HepG2 (cell line): ENCODE results near the gene UNC119B. TPM values are rescaled to one million over a fixed set of nuclear protein-coding genes. Genes with fewer than 3 reads are reported as not detected.
A peak's percentile ranks its signal among the peaks of the same experiment; 100 is the strongest.

ENCODE experiments used
- ATAC-seq: fragments of 200-7000 bp; cut with Tn5 transposase; 3 replicates; pipeline ENCODE4 v1.9.1; 2020; ENCODE audit warnings: mild to moderate bottlenecking, moderate library complexity
- BruUV-seq: library from RNA; stranded (reverse); fragments of 400-500 nt; replicated peaks from 2 replicates; lab custom pipeline; 2021; lab: Mats Ljungman, UMichigan
- CTCF ChIA-PET: fragments of 300-600 bp; formaldehyde crosslinking; extraction: SDS; loops from one replicate; lab custom pipeline; 2021; ENCODE audit warnings: low total read pairs, inconsistent platforms, low intra/inter-chr PET ratio; lab: Yijun Ruan, JAX
- POLR2A ChIA-PET: fragments of 350-600 bp; sonication (Branson Sonifier 250); formaldehyde crosslinking; loops from one replicate; lab custom pipeline; 2020; ENCODE audit warnings: antibody characterized with exemption, inconsistent platforms; lab: Yijun Ruan, JAX
- DNase-seq: peaks from one replicate; pipeline ENCODE4 v3.0.0-alpha.2; 2015; ENCODE audit warnings: low spot score
- FAIRE-seq: peaks from 3 replicates; lab custom pipeline; 2011; peaks lifted over from hg19 to GRCh38; lab: Jason Lieb, UNC
- H2AFZ ChIP-seq: one replicate; pipeline ENCODE4 v1.6.1; 2011; ENCODE audit warnings: low read length, inconsistent platforms
- H3K27ac ChIP-seq: fragments of 300-600 bp; 3 replicates; pipeline ENCODE4 v1.8.0; 2011; ENCODE audit warnings: mixed run types, mild to moderate bottlenecking, mixed read lengths, low read length, inconsistent platforms; ENCODE audit not compliant: insufficient read depth; ENCODE audit errors: extremely low read length
- H3K27me3 ChIP-seq, 2 experiments: fragments of 200-600 bp in 1 of 2; 2 replicates in 1 of 2; 3 replicates in 1 of 2; pipeline versions ENCODE4 v1.6.0 to v1.8.0; 2011; ENCODE audit warnings: low read length in 2 of 2, mild to moderate bottlenecking in 2 of 2, moderate library complexity in 2 of 2, inconsistent platforms in 1 of 2; ENCODE audit not compliant: insufficient read depth in 2 of 2, control insufficient read depth in 1 of 2
- H3K36me3 ChIP-seq, 2 experiments: fragments of 200-600 bp in 1 of 2; replicated peaks in 1 of 2; 2 replicates in 1 of 2; 3 replicates in 1 of 2; pipeline versions ENCODE4 v1.5.1 to v1.8.0; 2011; ENCODE audit warnings: low read length in 2 of 2, inconsistent platforms in 1 of 2; ENCODE audit not compliant: insufficient read depth in 2 of 2, control insufficient read depth in 1 of 2
- H3K4me1 ChIP-seq: 2 replicates; pipeline ENCODE4 v1.5.1; 2012; ENCODE audit warnings: low read length, inconsistent platforms; ENCODE audit not compliant: insufficient read depth
- H3K4me2 ChIP-seq: 2 replicates; pipeline ENCODE4 v1.6.0; 2011; ENCODE audit warnings: low read depth, low read length, inconsistent platforms
- H3K4me3 ChIP-seq, 3 experiments: fragments of 200-600 bp in 1 of 3; sonication (generic), shearing (Covaris generic) in 1 of 3; replicated peaks in 1 of 3; 2 replicates each; pipeline ENCODE4 v1.5.1; 2011 to 2016; ENCODE audit warnings: low read length in 3 of 3, inconsistent platforms in 2 of 3, low read depth in 2 of 3, mild to moderate bottlenecking in 2 of 3, control low read depth in 1 of 3, mixed read lengths in 1 of 3; ENCODE audit not compliant: insufficient read depth in 1 of 3
- H3K79me2 ChIP-seq: one replicate; pipeline ENCODE4 v1.6.1; 2011; ENCODE audit warnings: low read length, inconsistent platforms; ENCODE audit not compliant: insufficient read depth
- H3K9ac ChIP-seq: 2 replicates; pipeline ENCODE4 v1.6.0; 2011; ENCODE audit warnings: mild to moderate bottlenecking, low read depth, low read length, inconsistent platforms; ENCODE audit not compliant: insufficient read depth
- H3K9me3 ChIP-seq: 2 replicates; pipeline ENCODE4 v1.5.1; 2012; ENCODE audit warnings: mild to moderate bottlenecking, low read length
- H4K20me1 ChIP-seq: 2 replicates; pipeline ENCODE4 v1.6.0; 2011; ENCODE audit warnings: inconsistent platforms, mild to moderate bottlenecking, low read length, moderate library complexity; ENCODE audit not compliant: insufficient read depth
- EP300 ChIP-seq, 3 experiments: sonication (generic) in 1 of 3; formaldehyde crosslinking in 1 of 3; IDR thresholded peaks; 2 replicates each; pipeline versions ENCODE4 v1.5.1 to v1.6.1; 2011 to 2020; ENCODE audit warnings: low read depth in 2 of 3, low read length in 2 of 3, borderline replicate concordance in 1 of 3, improper control_type of control experiment in 1 of 3, mild to moderate bottlenecking in 1 of 3, missing genetic modification reagents in 1 of 3, moderate library complexity in 1 of 3
- HNF4A ChIP-seq: sonication (generic); formaldehyde crosslinking; IDR thresholded peaks from 2 replicates; pipeline ENCODE4 v1.4.0; 2020; ENCODE audit warnings: missing genetic modification reagents
- KDM1A ChIP-seq: IDR thresholded peaks from 2 replicates; pipeline ENCODE4 v1.6.1; 2016; ENCODE audit warnings: missing compliant biosample characterization
- KLF13 ChIP-seq: sonication (generic); formaldehyde crosslinking; IDR thresholded peaks from 2 replicates; pipeline ENCODE4 v1.4.0; 2020; ENCODE audit warnings: mild to moderate bottlenecking, missing genetic modification reagents
- NFYB ChIP-seq: sonication (generic); formaldehyde crosslinking; IDR thresholded peaks from 2 replicates; pipeline ENCODE4 v1.4.0; 2020; ENCODE audit warnings: missing genetic modification reagents
- NR2F6 ChIP-seq, 2 experiments: IDR thresholded peaks; 2 replicates each; pipeline ENCODE4 v1.6.1; 2016; ENCODE audit warnings: antibody characterized with exemption in 1 of 2, mild to moderate bottlenecking in 1 of 2
- PAX8 ChIP-seq: sonication (generic); formaldehyde crosslinking; IDR thresholded peaks from 2 replicates; pipeline ENCODE4 v1.8.0; 2022; ENCODE audit warnings: mild to moderate bottlenecking, missing genetic modification reagents, borderline replicate concordance
- RARA ChIP-seq: IDR thresholded peaks from 2 replicates; pipeline ENCODE4 v1.6.1; 2016; ENCODE audit warnings: missing genetic modification reagents, missing compliant biosample characterization
- SOX13 ChIP-seq, 3 experiments: fragments of 450-650 bp in 1 of 3; sonication (generic) in 1 of 3; formaldehyde crosslinking in 1 of 3; IDR thresholded peaks in 2 of 3; conservative IDR thresholded peaks in 1 of 3; 2 replicates each; pipeline versions ENCODE4 v1.5.0 to v1.6.1; 2016 to 2020; ENCODE audit warnings: antibody characterized with exemption in 1 of 3, mild to moderate bottlenecking in 1 of 3, missing compliant biosample characterization in 1 of 3, missing genetic modification reagents in 1 of 3, moderate library complexity in 1 of 3
- SOX6 ChIP-seq, 2 experiments: fragments of 450-650 bp in 1 of 2; sonication (generic) in 1 of 2; formaldehyde crosslinking in 1 of 2; IDR thresholded peaks; 2 replicates each; pipeline versions ENCODE4 v1.4.0 to v1.6.1; 2017 to 2020; ENCODE audit warnings: antibody characterized with exemption in 1 of 2, mild to moderate bottlenecking in 1 of 2, missing genetic modification reagents in 1 of 2
- TFAP4 ChIP-seq: sonication (generic); IDR thresholded peaks from 2 replicates; pipeline ENCODE4 v1.6.1; 2016; ENCODE audit warnings: low read depth, borderline replicate concordance
- ZNF225 ChIP-seq: sonication (generic); formaldehyde crosslinking; IDR thresholded peaks from 2 replicates; pipeline ENCODE4 v1.4.0; 2020; ENCODE audit warnings: mild to moderate bottlenecking, missing genetic modification reagents
- ZNF329 ChIP-seq: sonication (generic); formaldehyde crosslinking; IDR thresholded peaks from 2 replicates; pipeline ENCODE4 v1.9.0; 2021; ENCODE audit warnings: low read depth, mild to moderate bottlenecking, missing genetic modification reagents
- ZNF547 ChIP-seq: sonication (generic); formaldehyde crosslinking; IDR thresholded peaks from 2 replicates; pipeline ENCODE4 v1.5.1; 2020; ENCODE audit warnings: mild to moderate bottlenecking, missing genetic modification reagents
- WGBS: methylation state at CpG from one replicate; pipeline ENCODE4 v1.1.6; 2017; ENCODE audit warnings: low lambda C conversion rate; 5-methylcytosine and 5-hydroxymethylcytosine counted together
- in situ Hi-C: cut with HindIII; loops from 2 replicates; pipeline ENCODE4 v1.10.0; 2017; ENCODE audit warnings: low pct_unique_long_range_greater_than_20kb; ENCODE audit not compliant: extremely low pct_ligation_motif_present
- intact Hi-C: fragments of 100-400 bp; cut with micrococcal nuclease; formaldehyde crosslinking; loops from one replicate; pipeline ENCODE4 v1.10.0; 2022; ENCODE audit not compliant: unreplicated experiment
- polyA plus RNA-seq, 8 experiments: library from polyadenylated mRNA; depleted of rRNA in 3 of 8; stranded (reverse) in 7 of 8; unstranded in 1 of 8; fragments of >200 nt; fragmentation: Illumina TruSeq in 4 of 8; extraction: Trizol in 4 of 8; gene quantifications; 2 replicates each; pipeline versions ENCODE4 v1.2.1 to v1.2.3, GENCODE V29; 2011 to 2016; ENCODE audit warnings: low read depth in 4 of 8, missing spikeins in 1 of 8, mixed read lengths in 1 of 8; ENCODE audit not compliant: insufficient read depth in 1 of 8
- total RNA-seq, 5 experiments: library from RNA; depleted of rRNA; stranded (reverse); fragments of >200 nt; fragmentation: Illumina TruSeq; extraction: Trizol; gene quantifications; 2 replicates each; pipeline ENCODE4 v1.2.3, GENCODE V29; 2016; ENCODE audit warnings: low read depth in 1 of 5

The UNC119B gene
- total and polyA plus RNA-seq, 2 of the 13 experiments (the other 11 are each of a cell fraction or from before 2014, with no cell fraction given): 19.6 to 19.7 TPM

- no peak overlapping the region for H3K4me3 ChIP-seq
- DNase-seq (no peak), FAIRE-seq (no peak), ATAC-seq (no peak)
- no peaks in the 10 kb centered on the region for H4K20me1 ChIP-seq
- no peaks in the 10 kb centered on the region for H3K36me3 ChIP-seq
- no peak overlapping the region for H3K4me2 ChIP-seq
- H3K27me3 ChIP-seq: 0 out of 5 replicates have a peak, but pooled peaks cover 0 to 7% of the 10 kb centered on the region in 2 experiments
- no peak overlapping the region for H3K27ac ChIP-seq
- in situ Hi-C loops: no loop called here
- 65% methylated on average over 5 of the region's 6 CpGs for WGBS
- H3K4me1 ChIP-seq: peaks cover 15% of the 10 kb centered on the region
- no peak overlapping the region for H2AFZ ChIP-seq
- H3K79me2 ChIP-seq: no peaks in the 10 kb centered on the region
- intact Hi-C loops: no loop called here
- H3K9me3 ChIP-seq: no peaks in the 10 kb centered on the region
- POLR2A ChIA-PET: no interaction called here
- no TSS peak for BruUV-seq
- CTCF ChIA-PET: no interaction called here
- TF ChIP-seq ZNF547 (CRISPR knock-in tag): no peak
- TF ChIP-seq ZNF329: peak; percentile 61; the same call in 1 of the 2 replicates
- TF ChIP-seq, all 625 proteins: peak for 1
- no peak overlapping the region for H3K9ac ChIP-seq
These were observed 36.1 kb upstream of the UNC119B start for GRCh38 chr12:120674097-120674636.

- POLR2A ChIA-PET: no interaction called here
- no peak overlapping the region for H3K9ac ChIP-seq
These were observed 32.3 kb upstream of the UNC119B start for GRCh38 chr12:120677765-120678473.

More at GRCh38 chr12:120677765-120678473, 32.3 kb upstream of the UNC119B start:
- DNase-seq: no peak
- Histone ChIP-seq H3K9me3 (no peaks in the 10 kb centered on the region), H3K4me2 (peak overlapping the region; percentile 25; the same call in 1 of the 2 replicates), H3K4me1 (peaks cover 15% of the 10 kb centered on the region), H3K27me3 (no peaks in the 10 kb centered on the region; a peak in 1 of 5 replicates), H3K79me2 (no peaks in the 10 kb centered on the region), H3K4me3 (no peak overlapping the region), H3K36me3 (no peaks in the 10 kb centered on the region), H2AFZ (no peak overlapping the region), H3K27ac (no peak overlapping the region), H4K20me1 (no peaks in the 10 kb centered on the region)
- no peak for FAIRE-seq
- CTCF ChIA-PET: no interaction called here
- intact Hi-C loops: no loop called here
- peak; percentile 49; the same call in 2 of the 3 replicates for ATAC-seq
- no TSS peak for BruUV-seq
- WGBS: 18% methylated on average over 7 of the region's 7 CpGs
- TF ChIP-seq NR2F6 (IDR thresholded peaks at IDR 0.05) (0 out of 2 replicates have a peak, but pooled peaks have one; percentile 29), NR2F6 (CRISPR knock-in tag; IDR thresholded peaks at IDR 0.05) (no peak), KDM1A (CRISPR knock-in tag) (no peak), RARA (CRISPR knock-in tag) (peak; percentile 67), SOX13 (IDR thresholded peaks at IDR 0.05) (no peak), SOX13 (CRISPR knock-in tag; conservative IDR thresholded peaks at IDR 0.05 in 1 of 2, IDR thresholded peaks at IDR 0.05 in 1 of 2) (peak in 1 of 2 experiments; percentile 29; a peak in 1 of 4 replicates), PAX8 (no peak), TFAP4 (peak; percentile 39; the same call in 1 of the 2 replicates), KLF13 (CRISPR knock-in tag) (no peak), NFYB (CRISPR knock-in tag) (no peak), ZNF225 (CRISPR knock-in tag) (no peak), SOX6 (IDR thresholded peaks at IDR 0.05) (no peak), SOX6 (CRISPR knock-in tag; IDR thresholded peaks at IDR 0.05) (peak; percentile 9; the same call in 1 of the 2 replicates), HNF4A (peak; percentile 46; the same call in 1 of the 2 replicates), EP300 (IDR thresholded peaks at IDR 0.05; ENCODE audit: low read depth in 2 of 2, low read length in 2 of 2) (peak in 1 of 2 experiments; percentile 11; a peak in 1 of 4 replicates), EP300 (CRISPR knock-in tag; IDR thresholded peaks at IDR 0.05; ENCODE audit: borderline replicate concordance) (no peak)
- in situ Hi-C loops: no loop called here
